ENCODE data around the gene ARHGEF28. TPM values are rescaled to one million over a fixed set of nuclear protein-coding genes. Genes with fewer than 3 reads are reported as not detected.

ARHGEF28 gene
- polyA plus RNA-seq, 3 donors, result not detected

DNA sequence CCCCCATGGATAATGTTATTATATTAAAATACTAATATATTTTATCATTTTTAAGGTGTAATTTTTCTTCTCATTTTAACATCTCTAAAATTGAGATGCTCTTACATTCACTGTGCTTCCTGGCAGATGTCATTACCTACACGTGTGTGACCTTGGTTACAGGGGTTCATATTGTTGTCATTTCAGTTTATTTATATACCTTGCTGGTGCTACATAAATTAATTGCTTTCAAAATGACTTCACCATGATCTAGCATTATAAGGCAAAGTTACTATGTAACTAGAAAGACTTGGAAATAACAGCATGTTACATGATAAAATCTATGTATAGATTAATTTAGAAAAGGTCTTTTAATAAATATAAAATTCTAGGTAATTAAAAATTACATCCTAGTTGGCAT, 60.9 kb downstream of the ARHGEF28 start:
- H3K4me1 Mint-ChIP-seq, result peaks cover 2% of the 10 kb centered on the region
- H3K9ac ChIP-seq (ENCODE audit: insufficient read depth, low read length, poor library complexity, severe bottlenecking), result no peak overlapping the region
- H3K27me3 ChIP-seq (ENCODE audit: control insufficient read depth in 2 of 2, insufficient read depth in 2 of 2, low read length in 2 of 2), result no peaks in the 10 kb centered on the region
- H3K27ac Mint-ChIP-seq, result no peak overlapping the region
- H3K9me3 ChIP-seq (replicated peaks in 1 of 2; ENCODE audit: control insufficient read depth in 1 of 2, insufficient read depth in 1 of 2, low read length in 2 of 2), result no peaks in the 10 kb centered on the region
- TF ChIP-seq CTCF (IDR thresholded peaks at IDR 0.05), result no peak
- H3K9me3 Mint-ChIP-seq, result no peaks in the 10 kb centered on the region
- H2AFZ ChIP-seq (ENCODE audit: insufficient read depth, low read depth, low read length, poor library complexity, severe bottlenecking), result no peak overlapping the region
- intact Hi-C loops (cut with micrococcal nuclease), result no loop called here
- no peak overlapping the region for H3K4me3 ChIP-seq (replicated peaks in 1 of 3; ENCODE audit: low read depth in 2 of 3, low read length in 3 of 3)
- H3K79me2 ChIP-seq (ENCODE audit: insufficient read depth, low read length), result no peaks in the 10 kb centered on the region
- no peaks in the 10 kb centered on the region for H4K20me1 ChIP-seq (ENCODE audit: insufficient read depth, low read length)
- no peak overlapping the region for H3K4me2 ChIP-seq (replicated peaks; ENCODE audit: extremely low read depth, low read length, poor library complexity, severe bottlenecking)
- no peak for DNase-seq
- no peaks in the 10 kb centered on the region for H3K36me3 ChIP-seq (replicated peaks in 1 of 2; ENCODE audit: control insufficient read depth in 1 of 2, insufficient read depth in 2 of 2, low read length in 2 of 2)
- WGBS (ENCODE audit: insufficient coverage), result no CpG with 5 or more reads among the region's 1 CpG
- H3K36me3 Mint-ChIP-seq, result no peaks in the 10 kb centered on the region
- H3K27ac ChIP-seq (ENCODE audit: low read depth in 1 of 2, low read length in 2 of 2), result no peak overlapping the region
- H3K4me3 Mint-ChIP-seq, result no peak overlapping the region
- no peaks in the 10 kb centered on the region for H3K4me1 ChIP-seq (ENCODE audit: control insufficient read depth in 1 of 2, insufficient read depth in 2 of 2, low read length in 2 of 2)
- H3K27me3 Mint-ChIP-seq (ENCODE audit: low read depth in 3 of 3), result peaks cover 0 to 3% (median 0%) of the 10 kb centered on the region in 3 donors

DNA sequence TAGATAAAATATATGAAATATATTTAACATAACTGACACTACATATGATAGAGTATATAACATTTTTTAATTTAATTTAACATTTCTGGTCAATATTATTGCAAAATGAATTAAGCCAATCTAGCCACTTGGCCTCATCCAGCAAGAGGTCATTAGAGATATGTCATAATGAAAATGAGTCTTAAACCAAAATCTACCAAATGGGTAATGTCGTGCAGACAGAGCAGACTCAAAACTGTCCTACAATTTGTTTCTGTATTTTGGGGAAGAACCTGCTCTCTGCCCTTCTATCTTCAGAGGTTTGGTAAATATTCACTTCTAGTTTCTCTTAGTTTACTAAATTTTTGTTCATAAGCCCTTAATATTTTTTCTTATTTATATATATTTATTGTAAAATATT, 61.4 kb downstream of the ARHGEF28 start:
- Histone ChIP-seq H3K27ac (ENCODE audit: low read depth in 1 of 2, low read length in 2 of 2) (no peak overlapping the region), H4K20me1 (ENCODE audit: insufficient read depth, low read length) (no peaks in the 10 kb centered on the region), H3K9ac (ENCODE audit: insufficient read depth, low read length, poor library complexity, severe bottlenecking) (no peak overlapping the region), H3K27me3 (ENCODE audit: control insufficient read depth in 2 of 2, insufficient read depth in 2 of 2, low read length in 2 of 2) (no peaks in the 10 kb centered on the region), H2AFZ (ENCODE audit: insufficient read depth, low read depth, low read length, poor library complexity, severe bottlenecking) (no peak overlapping the region), H3K4me1 (ENCODE audit: control insufficient read depth in 1 of 2, insufficient read depth in 2 of 2, low read length in 2 of 2) (no peaks in the 10 kb centered on the region), H3K9me3 (replicated peaks in 1 of 2; ENCODE audit: control insufficient read depth in 1 of 2, insufficient read depth in 1 of 2, low read length in 2 of 2) (no peaks in the 10 kb centered on the region), H3K4me3 (replicated peaks in 1 of 3; ENCODE audit: low read depth in 2 of 3, low read length in 3 of 3) (no peak overlapping the region), H3K4me2 (replicated peaks; ENCODE audit: extremely low read depth, low read length, poor library complexity, severe bottlenecking) (no peak overlapping the region), H3K36me3 (replicated peaks in 1 of 2; ENCODE audit: control insufficient read depth in 1 of 2, insufficient read depth in 2 of 2, low read length in 2 of 2) (no peaks in the 10 kb centered on the region), H3K79me2 (ENCODE audit: insufficient read depth, low read length) (no peaks in the 10 kb centered on the region)
- H3K9me3 Mint-ChIP-seq, result no peaks in the 10 kb centered on the region
- no peak for TF ChIP-seq CTCF (IDR thresholded peaks at IDR 0.05)
- WGBS (ENCODE audit: insufficient coverage), result no CpG with 5 or more reads among the region's 1 CpG
- peaks cover 2% of the 10 kb centered on the region for H3K4me1 Mint-ChIP-seq
- H3K27ac Mint-ChIP-seq, result no peak overlapping the region
- intact Hi-C loops (cut with micrococcal nuclease), result no loop called here
- no peak for DNase-seq
- peaks cover 0 to 3% (median 0%) of the 10 kb centered on the region in 3 donors for H3K27me3 Mint-ChIP-seq (ENCODE audit: low read depth in 3 of 3)
- no peak overlapping the region for H3K4me3 Mint-ChIP-seq
- H3K36me3 Mint-ChIP-seq, result no peaks in the 10 kb centered on the region

Measured in CD14-positive monocyte (primary cell).